Body of pancreas (tissue), 4 donors: ENCODE data around the gene RETN.

Source experiments
- POLR2A ChIP-seq, 3 donors: fragments of 450-650 bp; IDR thresholded peaks; one replicate each; pipeline ENCODE4 v1.6.1; 2016; ENCODE audit warnings: antibody characterized with exemption in 3 of 3, mild to moderate bottlenecking in 2 of 3
- TF ChIP-seq, protein P1 (sequence below), 7 experiments: fragments of 450-650 bp in 4 of 7; fragments of 200-600 bp in 3 of 7; sonication (generic) in 3 of 7; IDR thresholded peaks; one replicate each; pipeline ENCODE4 v1.5.1; 2016 to 2019; ENCODE audit warnings: antibody characterized with exemption in 7 of 7

DNA sequence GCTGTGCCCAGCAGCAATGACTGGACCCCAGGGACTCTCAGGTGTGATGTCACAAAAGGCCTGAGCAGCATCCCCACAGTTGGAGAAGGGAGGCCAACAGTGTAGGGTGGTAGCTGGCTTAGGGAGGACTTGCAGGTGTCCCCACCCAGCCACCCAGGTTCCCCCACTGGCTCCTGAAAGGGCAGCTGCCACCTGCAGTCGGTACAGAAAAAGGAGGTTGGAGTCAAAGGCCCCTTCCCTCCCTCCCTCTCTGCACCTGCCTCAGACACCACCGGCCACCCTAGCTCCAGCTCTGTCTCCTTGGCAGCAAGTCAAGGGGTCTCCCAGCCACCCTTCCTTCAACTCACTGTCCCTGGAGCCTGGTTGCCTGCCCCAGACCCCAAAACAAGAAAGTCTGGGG is 35.2 kb upstream of the RETN start, which contains the start of gene PCP2:
- TF ChIP-seq, protein P1, sequence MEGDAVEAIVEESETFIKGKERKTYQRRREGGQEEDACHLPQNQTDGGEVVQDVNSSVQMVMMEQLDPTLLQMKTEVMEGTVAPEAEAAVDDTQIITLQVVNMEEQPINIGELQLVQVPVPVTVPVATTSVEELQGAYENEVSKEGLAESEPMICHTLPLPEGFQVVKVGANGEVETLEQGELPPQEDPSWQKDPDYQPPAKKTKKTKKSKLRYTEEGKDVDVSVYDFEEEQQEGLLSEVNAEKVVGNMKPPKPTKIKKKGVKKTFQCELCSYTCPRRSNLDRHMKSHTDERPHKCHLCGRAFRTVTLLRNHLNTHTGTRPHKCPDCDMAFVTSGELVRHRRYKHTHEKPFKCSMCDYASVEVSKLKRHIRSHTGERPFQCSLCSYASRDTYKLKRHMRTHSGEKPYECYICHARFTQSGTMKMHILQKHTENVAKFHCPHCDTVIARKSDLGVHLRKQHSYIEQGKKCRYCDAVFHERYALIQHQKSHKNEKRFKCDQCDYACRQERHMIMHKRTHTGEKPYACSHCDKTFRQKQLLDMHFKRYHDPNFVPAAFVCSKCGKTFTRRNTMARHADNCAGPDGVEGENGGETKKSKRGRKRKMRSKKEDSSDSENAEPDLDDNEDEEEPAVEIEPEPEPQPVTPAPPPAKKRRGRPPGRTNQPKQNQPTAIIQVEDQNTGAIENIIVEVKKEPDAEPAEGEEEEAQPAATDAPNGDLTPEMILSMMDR (IDR thresholded peaks at IDR 0.05), result no peak
- no peak for TF ChIP-seq POLR2A (IDR thresholded peaks at IDR 0.05)
